K562 (cell line): Measurements from ENCODE around the gene SOX2.

ENCODE experiments used
- CREB1 ChIP-seq, 2 experiments: sonication (generic) in 1 of 2; formaldehyde crosslinking in 1 of 2; IDR thresholded peaks; 2 replicates each; pipeline versions ENCODE4 v1.6.1 to v1.8.0; 2012 to 2022; ENCODE audit warnings: inconsistent platforms in 1 of 2, mild to moderate bottlenecking in 1 of 2, missing genetic modification reagents in 1 of 2, moderate library complexity in 1 of 2
- EZH2 ChIP-seq: IDR thresholded peaks from 2 replicates; pipeline ENCODE4 v1.6.1; 2012; ENCODE audit warnings: low read depth, mild to moderate bottlenecking, inconsistent platforms, low read length, borderline replicate concordance
- FOS ChIP-seq: IDR thresholded peaks from 3 replicates; pipeline ENCODE4 v1.6.1; 2011; ENCODE audit not compliant: insufficient read length; ENCODE audit errors: extremely low read depth
- HDAC8 ChIP-seq: fragments of 450-650 bp; IDR thresholded peaks from 2 replicates; pipeline ENCODE4 v1.6.1; 2016; ENCODE audit warnings: mild to moderate bottlenecking, missing genetic modification characterization, moderate library complexity, missing compliant biosample characterization
- IRF1 ChIP-seq: sonication (generic); formaldehyde crosslinking; IDR thresholded peaks from 2 replicates; pipeline ENCODE4 v1.8.0; 2022; ENCODE audit warnings: missing genetic modification reagents, mild to moderate bottlenecking, borderline replicate concordance
- MAX ChIP-seq: sonication (generic); formaldehyde crosslinking; IDR thresholded peaks from 2 replicates; pipeline ENCODE4 v1.9.0; 2022; ENCODE audit warnings: mild to moderate bottlenecking, missing genetic modification reagents
- MTA1 ChIP-seq: fragments of 450-650 bp; IDR thresholded peaks from 2 replicates; pipeline ENCODE4 v1.6.1; 2017; ENCODE audit warnings: borderline replicate concordance
- NKRF ChIP-seq: fragments of 450-650 bp; IDR thresholded peaks from 2 replicates; pipeline ENCODE4 v1.6.1; 2016; ENCODE audit warnings: borderline replicate concordance
- SMAD4 ChIP-seq: fragments of 250-450 bp; sonication (Bioruptor Pico); conservative IDR thresholded peaks from 2 replicates; pipeline ENCODE4 v1.8.0; 2021; ENCODE audit warnings: inconsistent platforms, mild to moderate bottlenecking, moderate library complexity
- SREBF2 ChIP-seq: sonication (generic); formaldehyde crosslinking; IDR thresholded peaks from 2 replicates; pipeline ENCODE4 v1.4.0; 2020; ENCODE audit warnings: mild to moderate bottlenecking, missing genetic modification reagents
- TF ChIP-seq, protein P1 (sequence below), 3 experiments: IDR thresholded peaks in 2 of 3; conservative IDR thresholded peaks in 1 of 3; 2 replicates each; pipeline ENCODE4 v1.5.1; 2011 to 2012; ENCODE audit warnings: low read length in 3 of 3, mild to moderate bottlenecking in 3 of 3, control low read depth in 2 of 3, improper control_type of control experiment in 1 of 3, inconsistent platforms in 1 of 3, low read depth in 1 of 3, mixed read lengths in 1 of 3, moderate library complexity in 1 of 3; ENCODE audit not compliant: insufficient read depth in 2 of 3

DNA sequence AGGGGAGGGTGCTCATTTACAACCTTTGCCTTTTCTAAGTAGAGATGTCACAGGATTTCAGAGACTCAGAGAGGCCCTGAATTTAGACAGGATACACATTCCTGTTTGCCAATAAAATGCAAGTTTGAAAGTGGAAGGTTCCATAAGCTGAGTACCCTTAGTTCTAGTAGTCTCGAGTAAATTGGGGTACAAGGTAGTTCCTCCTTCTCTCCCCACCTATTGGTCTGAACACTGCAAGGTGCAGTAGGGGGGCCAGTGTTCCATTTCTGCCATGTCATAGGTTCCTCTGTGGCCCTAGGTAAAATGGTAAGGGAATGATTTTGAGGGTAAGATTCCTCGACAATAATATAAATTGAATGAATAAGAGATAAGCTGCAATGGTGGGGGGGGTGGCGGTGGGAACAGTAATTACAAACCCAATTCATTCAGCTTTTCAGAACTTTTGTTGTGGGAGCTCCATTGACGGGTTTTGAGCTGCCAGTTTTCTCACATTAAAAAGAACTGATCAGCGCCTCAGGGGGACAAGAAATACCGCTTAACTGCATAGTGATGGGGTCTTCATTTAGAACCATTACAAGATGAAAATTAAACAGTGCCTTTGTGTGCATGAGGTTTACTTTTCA is 5.9 kb downstream of the SOX2 start:
- TF ChIP-seq EZH2 (no peak), SREBF2 (CRISPR knock-in tag) (no peak), CREB1 (IDR thresholded peaks at IDR 0.05) (no peak), CREB1 (CRISPR knock-in tag; IDR thresholded peaks at IDR 0.05) (no peak), MAX (CRISPR knock-in tag) (no peak), FOS (no peak), SMAD4 (CRISPR knock-in tag) (no peak), IRF1 (CRISPR knock-in tag) (no peak), HDAC8 (tag) (no peak), MTA1 (no peak), NKRF (no peak)
- TF ChIP-seq, protein P1, sequence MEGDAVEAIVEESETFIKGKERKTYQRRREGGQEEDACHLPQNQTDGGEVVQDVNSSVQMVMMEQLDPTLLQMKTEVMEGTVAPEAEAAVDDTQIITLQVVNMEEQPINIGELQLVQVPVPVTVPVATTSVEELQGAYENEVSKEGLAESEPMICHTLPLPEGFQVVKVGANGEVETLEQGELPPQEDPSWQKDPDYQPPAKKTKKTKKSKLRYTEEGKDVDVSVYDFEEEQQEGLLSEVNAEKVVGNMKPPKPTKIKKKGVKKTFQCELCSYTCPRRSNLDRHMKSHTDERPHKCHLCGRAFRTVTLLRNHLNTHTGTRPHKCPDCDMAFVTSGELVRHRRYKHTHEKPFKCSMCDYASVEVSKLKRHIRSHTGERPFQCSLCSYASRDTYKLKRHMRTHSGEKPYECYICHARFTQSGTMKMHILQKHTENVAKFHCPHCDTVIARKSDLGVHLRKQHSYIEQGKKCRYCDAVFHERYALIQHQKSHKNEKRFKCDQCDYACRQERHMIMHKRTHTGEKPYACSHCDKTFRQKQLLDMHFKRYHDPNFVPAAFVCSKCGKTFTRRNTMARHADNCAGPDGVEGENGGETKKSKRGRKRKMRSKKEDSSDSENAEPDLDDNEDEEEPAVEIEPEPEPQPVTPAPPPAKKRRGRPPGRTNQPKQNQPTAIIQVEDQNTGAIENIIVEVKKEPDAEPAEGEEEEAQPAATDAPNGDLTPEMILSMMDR (IDR thresholded peaks at IDR 0.05 in 2 of 3, conservative IDR thresholded peaks at IDR 0.05 in 1 of 3; ENCODE audit: insufficient read depth in 2 of 3, low read depth in 1 of 3, low read length in 3 of 3) = no peak
